Measurements from ENCODE around the gene AASDH. TPM values are rescaled to one million over a fixed set of nuclear protein-coding genes. Genes with fewer than 3 reads are reported as not detected.
"Not testable (repeated sequence)": the region's sequence is repeated elsewhere in the genome, so short reads cannot be mapped to it uniquely, and the experiment has no call there.

Gene AASDH
- total RNA-seq, 4 donors from 2014 or later: 4.6 to 10.7 (median 7.0) TPM

GRCh38 chr4:56374956-56375355 is 12.3 kb downstream of the AASDH start:
- Histone ChIP-seq H3K27me3 (no peaks in the 10 kb centered on the region), H3K4me1 (no peaks in the 10 kb centered on the region), H3K27ac (no peak overlapping the region), H3K36me3 (peaks cover 0 to 37% (median 0%) of the 10 kb centered on the region in 3 donors), H3K9me3 (no peaks in the 10 kb centered on the region), H3K4me3 (no peak overlapping the region)
- TF ChIP-seq CTCF (IDR thresholded peaks at IDR 0.05): no peak
- no peak for TF ChIP-seq POLR2A (IDR thresholded peaks at IDR 0.05)
- WGBS, 2 donors: 75 to 90% methylated on average over 1 of the region's 1 CpG
- DNase-seq: no peak
- intact Hi-C loops (cut with DNase I): no loop called here

GRCh38 chr4:56372774-56373173 is 14.5 kb downstream of the AASDH start:
- Histone ChIP-seq H3K27ac (no peak overlapping the region), H3K9me3 (no peaks in the 10 kb centered on the region), H3K4me3 (no peak overlapping the region), H3K4me1 (no peaks in the 10 kb centered on the region), H3K36me3 (peaks cover 0 to 44% (median 0%) of the 10 kb centered on the region in 3 donors), H3K27me3 (no peaks in the 10 kb centered on the region)
- intact Hi-C loops (cut with DNase I): no loop called here
- DNase-seq: no peak
- 0 to 20% methylated on average over 1 of the region's 1 CpG for WGBS, 2 donors
- no peak for TF ChIP-seq POLR2A (IDR thresholded peaks at IDR 0.05)
- TF ChIP-seq CTCF (IDR thresholded peaks at IDR 0.05): no peak

- no peaks in the 10 kb centered on the region for H3K4me1 ChIP-seq
- no peak for DNase-seq
- TF ChIP-seq CTCF (IDR thresholded peaks at IDR 0.05): no peak
- no peak for TF ChIP-seq POLR2A (IDR thresholded peaks at IDR 0.05)
- no peaks in the 10 kb centered on the region for H3K9me3 ChIP-seq
- peaks cover 0 to 40% (median 0%) of the 10 kb centered on the region in 3 donors for H3K36me3 ChIP-seq
- 60% methylated on average over 8 of the region's 8 CpGs for WGBS, 2 donors
- no peak overlapping the region for H3K27ac ChIP-seq
- H3K4me3 ChIP-seq: no peak overlapping the region
- no peaks in the 10 kb centered on the region for H3K27me3 ChIP-seq
- intact Hi-C loops (cut with DNase I): no loop called here
Observed at GRCh38 chr4:56371426-56372220, 15.7 kb downstream of the AASDH start.

- 95 to 96% methylated on average over 3 of the region's 3 CpGs for WGBS, 2 donors
Observed at GRCh38 chr4:56370377-56370776, 16.9 kb downstream of the AASDH start.

GRCh38 chr4:56362981-56363380 is 24.3 kb downstream of the AASDH start:
- H3K27ac ChIP-seq; H3K9me3 ChIP-seq; H3K4me1 ChIP-seq; H3K4me3 ChIP-seq; DNase-seq; intact Hi-C loops (cut with DNase I); H3K27me3 ChIP-seq: not testable (repeated sequence)
- 100% methylated on average over 2 to 6 of the region's 12 CpGs for WGBS, 2 donors
- H3K36me3 ChIP-seq: peaks cover 0 to 40% (median 0%) of the 10 kb centered on the region in 3 donors

More at GRCh38 chr4:56370377-56370776, 16.9 kb downstream of the AASDH start:
- TF ChIP-seq POLR2A (IDR thresholded peaks at IDR 0.05) (no peak), CTCF (IDR thresholded peaks at IDR 0.05) (no peak)
- H3K36me3 ChIP-seq: peaks cover 0 to 40% (median 0%) of the 10 kb centered on the region in 3 donors
- H3K9me3 ChIP-seq: no peaks in the 10 kb centered on the region
- H3K4me1 ChIP-seq: no peaks in the 10 kb centered on the region
- intact Hi-C loops (cut with DNase I): no loop called here
- H3K27ac ChIP-seq: no peak overlapping the region
- DNase-seq: no peak
- no peak overlapping the region for H3K4me3 ChIP-seq
- H3K27me3 ChIP-seq: no peaks in the 10 kb centered on the region
